Keratinocyte (primary cell): ENCODE results near the gene DIABLO.

Source experiments
- CTCF ChIP-seq, 3 experiments: IDR thresholded peaks in 1 of 3; conservative IDR thresholded peaks in 1 of 3; optimal IDR thresholded peaks in 1 of 3; 2 replicates in 2 of 3; 3 replicates in 1 of 3; pipeline versions ENCODE3 to v1.5.1; 2011; ENCODE audit warnings: low read length in 3 of 3, mild to moderate bottlenecking in 3 of 3, moderate library complexity in 2 of 3, control low read depth in 1 of 3, inconsistent platforms in 1 of 3; ENCODE audit not compliant: insufficient read depth in 2 of 3; ENCODE audit errors: extremely low read depth in 1 of 3
- EZH2 ChIP-seq: IDR thresholded peaks from one replicate; pipeline ENCODE4 v1.6.1; 2012; ENCODE audit warnings: inconsistent platforms, mild to moderate bottlenecking, low read length, moderate library complexity

GRCh38 chr12:122228092-122228491, 2.2 kb upstream of the DIABLO start:
- TF ChIP-seq EZH2, result no peak
- TF ChIP-seq CTCF (optimal IDR thresholded peaks at IDR 0.05 in 1 of 3, IDR thresholded peaks at IDR 0.05 in 1 of 3, conservative IDR thresholded peaks at IDR 0.05 in 1 of 3; ENCODE audit: extremely low read depth in 1 of 3, insufficient read depth in 2 of 3, low read length in 3 of 3), result no peak
